SK-N-MC (cell line): ENCODE measurements around the gene ASXL2.

Experiments
- EZH2 ChIP-seq: fragments of 200-600 bp; sonication (generic); IDR thresholded peaks from one replicate; pipeline ENCODE4 v1.6.1; 2017; ENCODE audit warnings: antibody characterized with exemption
- FOXP2 ChIP-seq: optimal IDR thresholded peaks from 2 replicates; pipeline ENCODE3; 2011; ENCODE audit warnings: mild to moderate bottlenecking, moderate library complexity; ENCODE audit not compliant: insufficient read depth; ENCODE audit errors: extremely low read length, control extremely low read depth
- POLR2AphosphoS5 ChIP-seq: IDR thresholded peaks from 2 replicates; pipeline ENCODE4 v1.6.1; 2012; ENCODE audit warnings: mild to moderate bottlenecking, low read depth, low read length, borderline replicate concordance

DNA sequence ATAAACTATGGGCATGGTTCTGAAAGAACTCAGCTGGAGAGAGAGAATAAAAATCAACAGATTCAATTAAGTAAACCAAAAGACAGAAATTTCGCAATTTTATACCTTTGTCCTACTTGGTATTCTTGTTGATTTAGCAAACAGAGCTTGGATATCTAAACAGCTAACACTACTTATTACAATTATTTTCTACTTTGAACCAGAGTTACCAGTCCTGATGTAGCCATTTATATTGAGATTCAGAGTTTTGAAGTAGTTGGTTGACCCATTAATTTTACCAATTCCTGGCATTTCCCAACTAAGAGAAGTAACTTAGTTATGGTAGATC is 48.9 kb downstream of the ASXL2 start:
- TF ChIP-seq EZH2 (no peak), POLR2AphosphoS5 (no peak), FOXP2 (no peak)
